BE2C (cell line): ENCODE results near the gene UCHL5. TPM values are rescaled to one million over a fixed set of nuclear protein-coding genes. Genes with fewer than 3 reads are reported as not detected.

Experiments
- DNase-seq: peaks from one replicate; pipeline ENCODE4 v3.0.0-alpha.2; 2020
- H3K27me3 ChIP-seq: fragments of 250-450 bp; sonication (Bioruptor Pico); 2 replicates; pipeline ENCODE4 v1.5.1; 2020; ENCODE audit warnings: mild to moderate bottlenecking
- H3K36me3 ChIP-seq: fragments of 250-450 bp; sonication (Bioruptor Pico); 2 replicates; pipeline ENCODE4 v1.5.1; 2020; ENCODE audit warnings: mild to moderate bottlenecking
- H3K4me1 ChIP-seq: fragments of 250-450 bp; sonication (Bioruptor Pico); 2 replicates; pipeline ENCODE4 v1.5.1; 2020
- H3K4me3 ChIP-seq: 2 replicates; pipeline ENCODE4 v1.5.1; 2011; ENCODE audit warnings: low read depth, low read length
- H3K9me3 ChIP-seq: fragments of 250-450 bp; sonication (Bioruptor Pico); 2 replicates; pipeline ENCODE4 v1.5.1; 2020
- CTCF ChIP-seq: IDR thresholded peaks from 2 replicates; pipeline ENCODE4 v1.5.1; 2012; ENCODE audit warnings: mild to moderate bottlenecking, low read depth, low read length
- polyA plus RNA-seq: library from polyadenylated mRNA; unstranded; fragments of >200 nt; gene quantifications from one replicate; pipeline ENCODE4 v1.2.1, GENCODE V29; 2012; ENCODE audit warnings: low read depth, missing spikeins; ENCODE audit not compliant: insufficient read length, insufficient read depth

UCHL5 gene
- polyA plus RNA-seq: 65.3 TPM

- no peaks in the 10 kb centered on the region; the same call in 1 of the 2 replicates for H3K4me1 ChIP-seq
- H3K4me3 ChIP-seq: peak within 1 kb of the TSS; percentile 94
- no peaks in the 10 kb centered on the region for H3K9me3 ChIP-seq
- DNase-seq: peak; percentile 97
- no peaks in the 10 kb centered on the region for H3K27me3 ChIP-seq
- TF ChIP-seq CTCF: peak; percentile 6; the same call in 1 of the 2 replicates
- peaks cover 4% of the 10 kb centered on the region; the same call in 1 of the 2 replicates for H3K36me3 ChIP-seq
Measured at GRCh38 chr1:193059282-193060114, at the start of gene UCHL5, which contains the start of gene RO60. Gene UCHL5 (minus strand): TSS chr1:193059360. CDS start chr1:193059260, 100 bp downstream. Gene RO60 (plus strand): TSS chr1:193059612. CDS start chr1:193069055, 9,443 bp downstream.

GRCh38 chr1:193108471-193108870, 49.3 kb upstream of the UCHL5 start:
- no peaks in the 10 kb centered on the region for H3K36me3 ChIP-seq
- no peaks in the 10 kb centered on the region; the same call in 1 of the 2 replicates for H3K4me1 ChIP-seq
- H3K9me3 ChIP-seq: no peaks in the 10 kb centered on the region
- H3K4me3 ChIP-seq: no peak overlapping the region
- DNase-seq: no peak
- H3K27me3 ChIP-seq: no peaks in the 10 kb centered on the region
- no peak for TF ChIP-seq CTCF

- Histone ChIP-seq H3K27me3 (no peaks in the 10 kb centered on the region), H3K4me1 (no peaks in the 10 kb centered on the region; the same call in 1 of the 2 replicates), H3K9me3 (no peaks in the 10 kb centered on the region), H3K4me3 (peak overlapping the region; percentile 97), H3K36me3 (no peaks in the 10 kb centered on the region)
- DNase-seq: no peak
- TF ChIP-seq CTCF: no peak
Measured at GRCh38 chr1:193105821-193106177, 46.6 kb upstream of the UCHL5 start.

- Histone ChIP-seq H3K36me3 (no peaks in the 10 kb centered on the region; the same call in 1 of the 2 replicates), H3K4me1 (no peaks in the 10 kb centered on the region; the same call in 1 of the 2 replicates), H3K27me3 (no peaks in the 10 kb centered on the region), H3K4me3 (peak within 1 kb of the TSS; percentile 97), H3K9me3 (no peaks in the 10 kb centered on the region)
- DNase-seq: peak; percentile 92
- no peak for TF ChIP-seq CTCF
Measured at GRCh38 chr1:193104907-193105820, 46.0 kb upstream of the UCHL5 start, which contains the start of gene GLRX2. Gene GLRX2 (minus strand): TSS chr1:193105414. CDS start chr1:193105382, 32 bp downstream.

GRCh38 chr1:193104502-193104906, 45.3 kb upstream of the UCHL5 start:
- no peaks in the 10 kb centered on the region for H3K27me3 ChIP-seq
- no peaks in the 10 kb centered on the region; the same call in 1 of the 2 replicates for H3K36me3 ChIP-seq
- H3K9me3 ChIP-seq: no peaks in the 10 kb centered on the region
- DNase-seq: peak; percentile 54
- H3K4me3 ChIP-seq: peak overlapping the region; percentile 97
- no peaks in the 10 kb centered on the region; the same call in 1 of the 2 replicates for H3K4me1 ChIP-seq
- TF ChIP-seq CTCF: no peak
